A673 (cell line): Measurements from ENCODE around the gene SLC35A4. TPM values are rescaled to one million over a fixed set of nuclear protein-coding genes. Genes with fewer than 3 reads are reported as not detected.

Experiments used
- BruUV-seq: library from RNA; stranded (reverse); fragments of 400-500 nt; replicated peaks from 2 replicates; lab custom pipeline; 2021; lab: Mats Ljungman, UMichigan
- CTCF ChIA-PET: fragments of 300-600 bp; sonication (Branson Sonifier 250); formaldehyde crosslinking; loops from one replicate; lab custom pipeline; 2022; ENCODE audit warnings: antibody characterized with exemption; lab: Charles Lee
- POLR2A ChIA-PET: fragments of 300-600 bp; sonication (Branson Sonifier 250); formaldehyde crosslinking; loops from one replicate; lab custom pipeline; 2022; ENCODE audit warnings: antibody characterized with exemption; ENCODE audit not compliant: low non-redundant PET; lab: Charles Lee
- DNase-seq: peaks from one replicate; pipeline ENCODE4 v3.0.0-alpha.2; 2015; ENCODE audit warnings: low spot score
- H3K27ac ChIP-seq: fragments of 200-600 bp; sonication (generic); 2 replicates; pipeline ENCODE4 v1.5.1; 2016; ENCODE audit warnings: mixed run types, low read depth, mild to moderate bottlenecking, mixed read lengths, antibody characterized with exemption, low read length; ENCODE audit not compliant: poor library complexity, severe bottlenecking
- H3K27me3 ChIP-seq: fragments of 200-600 bp; sonication (generic); replicated peaks from 2 replicates; pipeline ENCODE4 v1.6.1; 2017; ENCODE audit warnings: mixed run types, low read depth, mild to moderate bottlenecking, mixed read lengths, antibody characterized with exemption, low read length; ENCODE audit not compliant: insufficient read depth, poor library complexity
- H3K36me3 ChIP-seq: fragments of 200-600 bp; sonication (generic); 2 replicates; pipeline ENCODE4 v1.6.1; 2016; ENCODE audit warnings: mixed run types, mild to moderate bottlenecking, mixed read lengths, antibody characterized with exemption, low read length; ENCODE audit not compliant: insufficient read depth, poor library complexity, severe bottlenecking
- H3K4me1 ChIP-seq: fragments of 200-600 bp; sonication (generic); 2 replicates; pipeline ENCODE4 v1.6.1; 2017; ENCODE audit warnings: mixed run types, mild to moderate bottlenecking, mixed read lengths, antibody characterized with exemption, low read length; ENCODE audit not compliant: insufficient read depth, poor library complexity, severe bottlenecking
- H3K4me3 ChIP-seq: fragments of 200-600 bp; sonication (generic); 2 replicates; pipeline ENCODE4 v1.5.1; 2016; ENCODE audit warnings: low read depth, mixed run types, mild to moderate bottlenecking, mixed read lengths, low read length; ENCODE audit not compliant: poor library complexity, severe bottlenecking
- H3K9me3 ChIP-seq: fragments of 200-600 bp; sonication (generic); 2 replicates; pipeline ENCODE4 v1.6.1; 2016; ENCODE audit warnings: mixed run types, low read depth, mild to moderate bottlenecking, mixed read lengths, antibody characterized with exemption, low read length; ENCODE audit not compliant: poor library complexity, severe bottlenecking
- EZH2 ChIP-seq: fragments of 200-600 bp; sonication (generic); IDR thresholded peaks from 2 replicates; pipeline ENCODE4 v1.6.1; 2017; ENCODE audit warnings: borderline replicate concordance, low read depth, mild to moderate bottlenecking, mixed read lengths, antibody characterized with exemption, low read length; ENCODE audit not compliant: poor library complexity, severe bottlenecking
- intact Hi-C: fragments of 100-400 bp; cut with micrococcal nuclease; formaldehyde crosslinking; loops from one replicate; pipeline ENCODE4 v1.10.0; 2022; ENCODE audit not compliant: unreplicated experiment
- total RNA-seq: library from RNA; stranded (reverse); gene quantifications from 2 replicates; pipeline ENCODE4 v1.2.3, GENCODE V29; 2021
- TF ChIP-seq, protein P1 (sequence below): fragments of 300-800, 200-600 bp; sonication (generic); conservative IDR thresholded peaks from 2 replicates; pipeline ENCODE4 v1.5.1; 2017; ENCODE audit warnings: low read depth, mild to moderate bottlenecking, antibody characterized with exemption, low read length, moderate library complexity, mixed read lengths

SLC35A4 gene
- total RNA-seq, 1 experiment from 2014 or later, result 99.6 TPM

DNA sequence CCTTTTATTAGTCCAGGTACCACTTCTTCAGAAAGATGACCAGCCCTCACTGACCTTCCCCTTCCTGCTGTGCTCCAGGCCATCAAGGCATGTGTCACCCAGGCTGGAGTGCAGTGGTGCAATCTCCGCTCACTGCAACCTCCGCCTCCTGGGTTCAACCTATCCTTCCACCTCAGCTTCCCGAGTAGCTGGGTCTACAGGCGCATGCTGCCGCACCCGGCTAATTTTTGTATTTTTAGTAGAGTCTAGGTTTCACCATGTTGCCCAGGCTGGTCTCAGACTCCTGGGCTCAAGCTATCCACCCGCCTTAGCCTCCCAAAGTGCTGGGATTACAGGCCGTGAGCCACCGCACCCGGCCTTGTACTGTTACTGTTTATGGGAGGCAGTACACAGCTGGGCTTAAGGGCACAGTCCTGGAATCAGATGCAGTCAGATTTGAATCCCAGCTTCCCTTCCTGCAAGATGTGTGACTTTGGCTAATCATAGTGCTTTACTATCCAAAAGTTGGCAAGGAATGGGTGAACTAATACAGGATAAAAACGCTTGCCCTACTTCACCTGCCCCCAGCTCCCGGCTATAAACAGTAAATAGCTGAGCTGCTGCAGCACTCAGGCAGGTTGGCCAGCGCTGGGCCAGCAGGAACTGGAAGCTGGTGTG lies 17.6 kb upstream of the SLC35A4 start:
- CTCF ChIA-PET, result interaction anchor here (0.5 kb wide), 1 partner anchor 144 kb away, joined by 5 read pairs; no protein-coding TSS in a partner anchor
- H3K27ac ChIP-seq, result peak overlapping the region; percentile 29
- TF ChIP-seq, protein P1, sequence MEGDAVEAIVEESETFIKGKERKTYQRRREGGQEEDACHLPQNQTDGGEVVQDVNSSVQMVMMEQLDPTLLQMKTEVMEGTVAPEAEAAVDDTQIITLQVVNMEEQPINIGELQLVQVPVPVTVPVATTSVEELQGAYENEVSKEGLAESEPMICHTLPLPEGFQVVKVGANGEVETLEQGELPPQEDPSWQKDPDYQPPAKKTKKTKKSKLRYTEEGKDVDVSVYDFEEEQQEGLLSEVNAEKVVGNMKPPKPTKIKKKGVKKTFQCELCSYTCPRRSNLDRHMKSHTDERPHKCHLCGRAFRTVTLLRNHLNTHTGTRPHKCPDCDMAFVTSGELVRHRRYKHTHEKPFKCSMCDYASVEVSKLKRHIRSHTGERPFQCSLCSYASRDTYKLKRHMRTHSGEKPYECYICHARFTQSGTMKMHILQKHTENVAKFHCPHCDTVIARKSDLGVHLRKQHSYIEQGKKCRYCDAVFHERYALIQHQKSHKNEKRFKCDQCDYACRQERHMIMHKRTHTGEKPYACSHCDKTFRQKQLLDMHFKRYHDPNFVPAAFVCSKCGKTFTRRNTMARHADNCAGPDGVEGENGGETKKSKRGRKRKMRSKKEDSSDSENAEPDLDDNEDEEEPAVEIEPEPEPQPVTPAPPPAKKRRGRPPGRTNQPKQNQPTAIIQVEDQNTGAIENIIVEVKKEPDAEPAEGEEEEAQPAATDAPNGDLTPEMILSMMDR, result no peak
- no peak for TF ChIP-seq EZH2

DNA sequence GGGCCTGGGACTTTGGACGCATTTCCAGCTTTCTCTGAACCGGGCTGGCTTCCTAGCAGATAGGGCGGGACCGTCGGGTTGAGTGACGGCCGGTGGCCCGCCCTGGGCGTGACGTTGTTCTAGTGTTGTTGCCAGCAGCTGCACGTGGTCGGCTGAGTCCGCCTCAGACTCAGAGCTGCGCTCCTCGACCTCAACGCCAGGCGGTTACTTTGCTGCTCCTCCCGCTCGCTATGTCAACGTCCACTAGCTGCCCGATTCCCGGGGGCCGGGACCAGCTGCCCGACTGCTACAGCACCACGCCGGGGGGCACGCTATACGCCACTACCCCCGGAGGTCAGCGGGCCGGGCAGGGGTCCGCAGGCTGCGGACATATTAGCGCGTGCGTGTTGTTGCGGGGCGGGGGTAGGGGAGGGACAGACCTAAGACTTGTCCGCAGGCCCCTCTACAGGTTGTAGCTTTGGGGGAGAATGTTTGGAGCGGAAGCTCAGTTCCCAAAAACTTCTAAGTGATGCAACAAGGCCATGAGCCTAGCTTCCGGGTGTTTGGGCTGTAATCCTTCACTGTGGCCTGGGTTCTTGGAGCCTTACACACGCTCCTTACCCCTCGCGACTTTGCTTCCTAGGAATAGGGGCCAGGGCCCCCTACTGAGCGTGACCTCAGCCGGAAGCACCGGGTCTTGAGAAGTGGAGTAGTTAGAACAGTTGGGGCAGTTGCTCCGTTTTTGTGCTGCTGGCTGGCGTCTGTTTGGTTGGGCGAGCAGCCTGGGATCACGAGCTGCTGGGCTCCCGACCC lies 16.9 kb upstream of the SLC35A4 start, which contains the start of gene EIF4EBP3:
Gene EIF4EBP3 (plus strand): TSS at position 155 of the 792 bp plus-strand sequence. CDS start 76 bp downstream, at position 231.
- DNase-seq, result peak; percentile 93
- Histone ChIP-seq H3K27ac (peak within 1 kb of the TSS; percentile 65), H3K9me3 (no peaks in the 10 kb centered on the region), H3K36me3 (peaks cover 32% of the 10 kb centered on the region), H3K4me3 (peak within 1 kb of the TSS; percentile 30), H3K27me3 (no peaks in the 10 kb centered on the region), H3K4me1 (peaks cover 10% of the 10 kb centered on the region)
- TF ChIP-seq EZH2, result no peak
- TF ChIP-seq, protein P1, result peak; percentile 49
- ChIA-PET CTCF (interaction anchor here (0.5 kb wide), 1 partner anchor 145 kb away, joined by 5 read pairs; no protein-coding TSS in a partner anchor), POLR2A (interaction anchor here (0.5 to 1.3 kb wide), 3 partner anchors 10 to 321 kb away, joined by 3 to 5 read pairs (median 5); partner anchors contain the start of genes PCDHA11 and SRA1)
- BruUV-seq, result TSS peak; percentile 35
- intact Hi-C loops, result no loop called here

More for the DNA sequence above, 17.6 kb upstream of the SLC35A4 start:
- no TSS peak for BruUV-seq
- Histone ChIP-seq H3K27me3 (no peaks in the 10 kb centered on the region), H3K36me3 (peaks cover 30% of the 10 kb centered on the region), H3K4me3 (peak overlapping the region; percentile 30), H3K9me3 (no peaks in the 10 kb centered on the region), H3K4me1 (peaks cover 10% of the 10 kb centered on the region)
- peak; percentile 30 for DNase-seq
- POLR2A ChIA-PET, result interaction anchor here (0.5 to 1.3 kb wide), 2 partner anchors 10 to 322 kb away, joined by 3 to 5 read pairs; partner anchors contain the start of genes PCDHA11 and SRA1
- intact Hi-C loops, result no loop called here

DNA sequence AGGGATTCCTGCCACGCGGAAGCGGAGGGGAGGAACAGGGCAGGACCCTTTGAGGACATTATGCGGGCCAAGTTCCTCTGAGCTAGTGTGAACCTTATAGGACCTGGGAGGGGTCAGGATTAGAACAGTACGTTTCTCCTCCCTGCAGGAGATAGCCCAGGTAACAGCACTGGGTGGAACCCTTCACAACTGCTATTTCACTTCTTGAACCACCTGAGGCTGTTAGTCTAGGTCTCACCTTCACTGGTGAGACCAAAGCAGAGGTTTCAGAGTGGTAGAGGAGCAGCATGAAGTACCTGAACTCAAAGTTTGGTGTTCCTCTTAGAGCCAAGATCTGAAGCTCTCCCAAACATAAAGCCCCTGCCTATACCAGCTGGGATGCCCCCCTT lies 16.3 kb upstream of the SLC35A4 start:
- ChIA-PET POLR2A (interaction anchor here (1.2 kb wide), 1 partner anchor 9 kb away, joined by 5 read pairs; the partner anchor contains the start of gene SRA1), CTCF (no interaction called here)
- H3K27ac ChIP-seq, result peak overlapping the region; percentile 65
- intact Hi-C loops, result no loop called here
- H3K4me3 ChIP-seq, result no peak overlapping the region
- H3K4me1 ChIP-seq, result peaks cover 10% of the 10 kb centered on the region
- peaks cover 38% of the 10 kb centered on the region for H3K36me3 ChIP-seq
- H3K27me3 ChIP-seq, result no peaks in the 10 kb centered on the region
- BruUV-seq, result no TSS peak
- TF ChIP-seq EZH2, result no peak
- TF ChIP-seq, protein P1, result no peak
- DNase-seq, result no peak
- no peaks in the 10 kb centered on the region for H3K9me3 ChIP-seq
